HCT116 (cell line): ENCODE data around the gene CALML3. TPM values are rescaled to one million over a fixed set of nuclear protein-coding genes. Genes with fewer than 3 reads are reported as not detected.

Experiments
- ATAC-seq: fragments of 200-7000 bp; cut with Tn5 transposase; 2 replicates; pipeline ENCODE4 v1.9.1; 2020; ENCODE audit warnings: mild to moderate bottlenecking, moderate library complexity
- BruUV-seq: library from RNA; stranded (reverse); fragments of 400-500 nt; replicated peaks from 2 replicates; lab custom pipeline; 2021; lab: Mats Ljungman, UMichigan
- CTCF ChIA-PET: fragments of 300-600 bp; sonication (Branson Sonifier 250); formaldehyde crosslinking; loops from one replicate; lab custom pipeline; 2021; ENCODE audit warnings: antibody characterized with exemption; lab: Charles Lee
- POLR2A ChIA-PET: fragments of 300-600, 350-600 bp; sonication (Branson Sonifier 250); formaldehyde crosslinking; loops from one replicate; lab custom pipeline; 2021; ENCODE audit warnings: antibody characterized with exemption; lab: Charles Lee
- RAD21 ChIA-PET, 2 experiments: fragments of 300-600 bp; sonication (Branson Sonifier 250); formaldehyde crosslinking; loops; one replicate each; lab custom pipeline; 2023; ENCODE audit warnings: low total read pairs in 2 of 2; ENCODE audit not compliant: uncharacterized antibody in 2 of 2, unreplicated experiment in 2 of 2, low non-redundant PET in 1 of 2; lab: Charles Lee
- DNase-seq: peaks from one replicate; pipeline ENCODE4 v3.0.0-alpha.2; 2010; ENCODE audit warnings: low read depth, low spot score
- H2AFZ ChIP-seq: fragments of 200-600 bp; shearing (Covaris generic), sonication (generic); 2 replicates; pipeline ENCODE4 v1.6.1; 2017; ENCODE audit warnings: low read depth, mixed run types, mixed read lengths, antibody characterized with exemption, low read length; ENCODE audit not compliant: poor library complexity, severe bottlenecking
- H3K27ac ChIP-seq: 2 replicates; pipeline ENCODE4 v1.5.1; 2012; ENCODE audit warnings: low read depth, low read length
- H3K27me3 ChIP-seq: fragments of 200-600 bp; sonication (generic); 2 replicates; pipeline ENCODE4 v1.6.1; 2016; ENCODE audit warnings: mixed run types, low read length, mixed read lengths; ENCODE audit not compliant: insufficient read depth
- H3K36me3 ChIP-seq, 2 experiments: fragments of 200-500 bp in 1 of 2; fragments of 200-600 bp in 1 of 2; sonication (Bioruptor generic) in 1 of 2; sonication (generic) in 1 of 2; 2 replicates each; pipeline versions ENCODE4 v1.5.1 to v1.6.1; 2014 to 2016; ENCODE audit warnings: low read length in 2 of 2, inconsistent platforms in 1 of 2, mixed read lengths in 1 of 2, mixed run types in 1 of 2; ENCODE audit not compliant: insufficient read depth in 2 of 2, control insufficient read depth in 1 of 2
- H3K4me1 ChIP-seq, 2 experiments: fragments of 200-600 bp in 1 of 2; sonication (generic) in 1 of 2; 2 replicates each; pipeline versions ENCODE4 v1.5.1 to v1.6.1; 2012 to 2017; ENCODE audit warnings: low read length in 2 of 2, inconsistent platforms in 1 of 2, mild to moderate bottlenecking in 1 of 2, mixed read lengths in 1 of 2, mixed run types in 1 of 2, moderate library complexity in 1 of 2; ENCODE audit not compliant: insufficient read depth in 2 of 2, control insufficient read depth in 1 of 2
- H3K4me2 ChIP-seq: fragments of 200-600 bp; sonication (generic); 2 replicates; pipeline ENCODE4 v1.6.1; 2017; ENCODE audit warnings: mixed run types, low read length, mixed read lengths
- H3K4me3 ChIP-seq, 2 experiments: fragments of 200-600 bp in 1 of 2; sonication (generic) in 1 of 2; replicated peaks in 1 of 2; 2 replicates each; pipeline ENCODE4 v1.5.1; 2011 to 2016; ENCODE audit warnings: low read length in 2 of 2, control low read depth in 1 of 2, low read depth in 1 of 2, mild to moderate bottlenecking in 1 of 2, mixed read lengths in 1 of 2, mixed run types in 1 of 2
- H3K79me2 ChIP-seq: fragments of 200-600 bp; sonication (generic); 2 replicates; pipeline ENCODE4 v1.6.1; 2017; ENCODE audit warnings: mild to moderate bottlenecking, mixed run types, low read length, moderate library complexity, mixed read lengths; ENCODE audit not compliant: insufficient read depth
- H3K9ac ChIP-seq: fragments of 200-600 bp; sonication (generic); 2 replicates; pipeline ENCODE4 v1.6.1; 2016; ENCODE audit warnings: low read length, mixed read lengths
- H3K9me2 ChIP-seq: fragments of 200-600 bp; sonication (generic), shearing (Covaris generic); 2 replicates; pipeline ENCODE4 v1.6.1; 2017; ENCODE audit warnings: mixed run types, mild to moderate bottlenecking, moderate library complexity; ENCODE audit not compliant: insufficient read depth
- H3K9me3 ChIP-seq, 2 experiments: fragments of 200-500 bp in 1 of 2; fragments of 200-600 bp in 1 of 2; sonication (Bioruptor generic) in 1 of 2; sonication (generic) in 1 of 2; 2 replicates each; pipeline ENCODE4 v1.6.1; 2014 to 2017; ENCODE audit warnings: low read length in 2 of 2, mixed read lengths in 2 of 2, inconsistent platforms in 1 of 2, low read depth in 1 of 2, mild to moderate bottlenecking in 1 of 2, mixed run types in 1 of 2, moderate library complexity in 1 of 2; ENCODE audit not compliant: control insufficient read depth in 1 of 2, insufficient read depth in 1 of 2
- H4K20me1 ChIP-seq: fragments of 200-600 bp; sonication (generic), shearing (Covaris generic); 2 replicates; pipeline ENCODE4 v1.6.1; 2017; ENCODE audit warnings: mixed run types, mild to moderate bottlenecking, moderate library complexity; ENCODE audit not compliant: insufficient read depth
- CBX3 ChIP-seq: IDR thresholded peaks from 2 replicates; pipeline ENCODE4 v1.6.1; 2012; ENCODE audit warnings: low read depth
- CEBPB ChIP-seq: IDR thresholded peaks from 2 replicates; pipeline ENCODE4 v1.6.1; 2012; ENCODE audit warnings: low read depth
- EGR1 ChIP-seq: IDR thresholded peaks from 2 replicates; pipeline ENCODE4 v1.6.1; 2012; ENCODE audit warnings: low read depth
- ELF1 ChIP-seq: IDR thresholded peaks from 2 replicates; pipeline ENCODE4 v1.6.1; 2012; ENCODE audit warnings: low read depth, borderline replicate concordance
- EZH2 ChIP-seq: fragments of 200-600 bp; sonication (generic); IDR thresholded peaks from 2 replicates; pipeline ENCODE4 v1.6.1; 2017; ENCODE audit warnings: antibody characterized with exemption, mixed run types
- EZH2phosphoT487 ChIP-seq: fragments of 200-600 bp; IDR thresholded peaks from 2 replicates; pipeline ENCODE4 v1.6.1; 2018; ENCODE audit warnings: antibody characterized with exemption, borderline replicate concordance
- POLR2A ChIP-seq: IDR thresholded peaks from 2 replicates; pipeline ENCODE4 v1.7.0; 2011; ENCODE audit warnings: borderline replicate concordance; ENCODE audit not compliant: insufficient read depth, insufficient read length; ENCODE audit errors: extremely low read depth
- POLR2AphosphoS5 ChIP-seq: IDR thresholded peaks from 2 replicates; pipeline ENCODE4 v1.6.1; 2011; ENCODE audit warnings: mild to moderate bottlenecking, low read depth, low read length, moderate library complexity
- RAD21 ChIP-seq: IDR thresholded peaks from 2 replicates; pipeline ENCODE4 v1.6.1; 2012; ENCODE audit warnings: low read depth, mild to moderate bottlenecking
- SIN3A ChIP-seq: IDR thresholded peaks from 2 replicates; pipeline ENCODE4 v1.6.1; 2012; ENCODE audit warnings: low read depth
- SP1 ChIP-seq: IDR thresholded peaks from 2 replicates; pipeline ENCODE4 v1.6.1; 2012; ENCODE audit warnings: low read depth
- SRF ChIP-seq: IDR thresholded peaks from 2 replicates; pipeline ENCODE4 v1.6.1; 2012; ENCODE audit warnings: low read depth
- YY1 ChIP-seq: IDR thresholded peaks from 2 replicates; pipeline ENCODE4 v1.6.1; 2011; ENCODE audit warnings: low read length, low read depth, moderate library complexity, mild to moderate bottlenecking; ENCODE audit not compliant: insufficient replicate concordance; ENCODE audit errors: extremely low read depth
- ZFX ChIP-seq: fragments of 450-650 bp; IDR thresholded peaks from 2 replicates; pipeline ENCODE4 v1.6.1; 2017
- ZNF274 ChIP-seq: fragments of 200-500 bp; sonication (Bioruptor generic); IDR thresholded peaks from 2 replicates; pipeline ENCODE4 v1.6.1; 2014; ENCODE audit warnings: mild to moderate bottlenecking, low read depth, low read length, inconsistent platforms
- intact Hi-C: fragments of 100-400 bp; cut with micrococcal nuclease; formaldehyde crosslinking; loops from 2 replicates; pipeline ENCODE4 v1.10.0; 2022
- total RNA-seq: library from RNA; stranded (reverse); gene quantifications from one replicate; pipeline ENCODE4 v1.2.1, GENCODE V29; 2021; ENCODE audit not compliant: unreplicated experiment
- TF ChIP-seq, protein P1 (sequence below): IDR thresholded peaks from 2 replicates; pipeline ENCODE4 v1.6.1; 2012
- TF ChIP-seq, protein P2 (sequence below), 3 experiments: fragments of 200-600 bp in 1 of 3; sonication (generic) in 1 of 3; IDR thresholded peaks in 2 of 3; conservative IDR thresholded peaks in 1 of 3; 2 replicates each; pipeline ENCODE4 v1.5.1; 2012 to 2017; ENCODE audit warnings: low read depth in 2 of 3, low read length in 2 of 3, antibody characterized with exemption in 1 of 3, borderline replicate concordance in 1 of 3, control low read depth in 1 of 3, mild to moderate bottlenecking in 1 of 3, mixed read lengths in 1 of 3, mixed run types in 1 of 3, moderate library complexity in 1 of 3; ENCODE audit not compliant: insufficient read depth in 1 of 3
- TF ChIP-seq, protein P3 (sequence below): IDR thresholded peaks from 2 replicates; pipeline ENCODE4 v1.6.1; 2012; ENCODE audit warnings: low read depth
- TF ChIP-seq, protein P4 (sequence below): IDR thresholded peaks from 2 replicates; pipeline ENCODE4 v1.6.1; 2012

Gene CALML3
- total RNA-seq, 1 experiment from 2014 or later = not detected

DNA sequence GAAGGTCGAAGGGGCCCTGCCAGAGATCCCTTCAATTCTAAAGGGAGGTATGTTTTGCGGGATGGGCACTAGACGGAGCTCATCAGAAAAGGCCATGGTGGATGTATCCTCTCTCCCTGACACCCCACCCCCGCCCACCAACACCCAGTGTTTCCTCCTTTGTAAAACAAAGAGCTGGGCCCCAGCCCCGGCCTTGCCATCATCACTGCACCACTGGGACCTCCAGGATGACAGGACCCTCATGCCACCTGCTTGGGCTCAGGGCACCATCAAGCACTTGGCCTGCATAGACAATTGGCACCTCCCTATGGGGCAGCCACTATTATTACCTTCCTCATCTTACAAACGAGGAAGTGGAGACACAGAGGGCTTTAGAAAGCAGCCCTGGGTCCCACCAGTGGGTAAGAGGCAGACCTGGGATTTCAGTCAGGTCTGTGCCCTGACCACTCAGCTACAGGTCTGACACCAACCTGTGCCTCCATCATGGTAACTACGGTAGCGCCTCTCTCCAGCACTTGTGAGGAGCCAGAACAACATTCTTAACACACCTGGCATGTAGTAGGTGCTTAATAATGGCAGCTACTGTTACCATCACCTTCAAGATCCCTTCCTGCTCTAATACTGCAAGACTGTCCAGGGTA lies 2.0 kb downstream of the CALML3 start:
- H4K20me1 ChIP-seq = no peaks in the 10 kb centered on the region
- H3K9me3 ChIP-seq = no peaks in the 10 kb centered on the region
- H3K4me3 ChIP-seq = no peak overlapping the region
- ChIA-PET CTCF (no interaction called here), RAD21 (no interaction called here), POLR2A (no interaction called here)
- no peak overlapping the region for H3K27ac ChIP-seq
- no TSS peak for BruUV-seq
- DNase-seq (no peak), ATAC-seq (no peak)
- TF ChIP-seq YY1 (no peak), POLR2A (no peak), EGR1 (no peak), ZFX (no peak), EZH2phosphoT487 (no peak), ELF1 (no peak), SRF (no peak), SIN3A (no peak), RAD21 (no peak), CBX3 (no peak), EZH2 (no peak), CEBPB (no peak), SP1 (no peak), ZNF274 (no peak), POLR2AphosphoS5 (no peak)
- TF ChIP-seq, protein P1, sequence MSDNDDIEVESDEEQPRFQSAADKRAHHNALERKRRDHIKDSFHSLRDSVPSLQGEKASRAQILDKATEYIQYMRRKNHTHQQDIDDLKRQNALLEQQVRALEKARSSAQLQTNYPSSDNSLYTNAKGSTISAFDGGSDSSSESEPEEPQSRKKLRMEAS = no peak
- TF ChIP-seq, protein P2, sequence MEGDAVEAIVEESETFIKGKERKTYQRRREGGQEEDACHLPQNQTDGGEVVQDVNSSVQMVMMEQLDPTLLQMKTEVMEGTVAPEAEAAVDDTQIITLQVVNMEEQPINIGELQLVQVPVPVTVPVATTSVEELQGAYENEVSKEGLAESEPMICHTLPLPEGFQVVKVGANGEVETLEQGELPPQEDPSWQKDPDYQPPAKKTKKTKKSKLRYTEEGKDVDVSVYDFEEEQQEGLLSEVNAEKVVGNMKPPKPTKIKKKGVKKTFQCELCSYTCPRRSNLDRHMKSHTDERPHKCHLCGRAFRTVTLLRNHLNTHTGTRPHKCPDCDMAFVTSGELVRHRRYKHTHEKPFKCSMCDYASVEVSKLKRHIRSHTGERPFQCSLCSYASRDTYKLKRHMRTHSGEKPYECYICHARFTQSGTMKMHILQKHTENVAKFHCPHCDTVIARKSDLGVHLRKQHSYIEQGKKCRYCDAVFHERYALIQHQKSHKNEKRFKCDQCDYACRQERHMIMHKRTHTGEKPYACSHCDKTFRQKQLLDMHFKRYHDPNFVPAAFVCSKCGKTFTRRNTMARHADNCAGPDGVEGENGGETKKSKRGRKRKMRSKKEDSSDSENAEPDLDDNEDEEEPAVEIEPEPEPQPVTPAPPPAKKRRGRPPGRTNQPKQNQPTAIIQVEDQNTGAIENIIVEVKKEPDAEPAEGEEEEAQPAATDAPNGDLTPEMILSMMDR (IDR thresholded peaks at IDR 0.05 in 2 of 3, conservative IDR thresholded peaks at IDR 0.05 in 1 of 3; ENCODE audit: borderline replicate concordance in 1 of 3, insufficient read depth in 1 of 3, low read depth in 2 of 3, low read length in 2 of 3) = no peak
- TF ChIP-seq, protein P3, sequence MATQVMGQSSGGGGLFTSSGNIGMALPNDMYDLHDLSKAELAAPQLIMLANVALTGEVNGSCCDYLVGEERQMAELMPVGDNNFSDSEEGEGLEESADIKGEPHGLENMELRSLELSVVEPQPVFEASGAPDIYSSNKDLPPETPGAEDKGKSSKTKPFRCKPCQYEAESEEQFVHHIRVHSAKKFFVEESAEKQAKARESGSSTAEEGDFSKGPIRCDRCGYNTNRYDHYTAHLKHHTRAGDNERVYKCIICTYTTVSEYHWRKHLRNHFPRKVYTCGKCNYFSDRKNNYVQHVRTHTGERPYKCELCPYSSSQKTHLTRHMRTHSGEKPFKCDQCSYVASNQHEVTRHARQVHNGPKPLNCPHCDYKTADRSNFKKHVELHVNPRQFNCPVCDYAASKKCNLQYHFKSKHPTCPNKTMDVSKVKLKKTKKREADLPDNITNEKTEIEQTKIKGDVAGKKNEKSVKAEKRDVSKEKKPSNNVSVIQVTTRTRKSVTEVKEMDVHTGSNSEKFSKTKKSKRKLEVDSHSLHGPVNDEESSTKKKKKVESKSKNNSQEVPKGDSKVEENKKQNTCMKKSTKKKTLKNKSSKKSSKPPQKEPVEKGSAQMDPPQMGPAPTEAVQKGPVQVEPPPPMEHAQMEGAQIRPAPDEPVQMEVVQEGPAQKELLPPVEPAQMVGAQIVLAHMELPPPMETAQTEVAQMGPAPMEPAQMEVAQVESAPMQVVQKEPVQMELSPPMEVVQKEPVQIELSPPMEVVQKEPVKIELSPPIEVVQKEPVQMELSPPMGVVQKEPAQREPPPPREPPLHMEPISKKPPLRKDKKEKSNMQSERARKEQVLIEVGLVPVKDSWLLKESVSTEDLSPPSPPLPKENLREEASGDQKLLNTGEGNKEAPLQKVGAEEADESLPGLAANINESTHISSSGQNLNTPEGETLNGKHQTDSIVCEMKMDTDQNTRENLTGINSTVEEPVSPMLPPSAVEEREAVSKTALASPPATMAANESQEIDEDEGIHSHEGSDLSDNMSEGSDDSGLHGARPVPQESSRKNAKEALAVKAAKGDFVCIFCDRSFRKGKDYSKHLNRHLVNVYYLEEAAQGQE = no peak
- TF ChIP-seq, protein P4, sequence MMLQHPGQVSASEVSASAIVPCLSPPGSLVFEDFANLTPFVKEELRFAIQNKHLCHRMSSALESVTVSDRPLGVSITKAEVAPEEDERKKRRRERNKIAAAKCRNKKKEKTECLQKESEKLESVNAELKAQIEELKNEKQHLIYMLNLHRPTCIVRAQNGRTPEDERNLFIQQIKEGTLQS = no peak
- no peaks in the 10 kb centered on the region for H3K27me3 ChIP-seq
- no peaks in the 10 kb centered on the region for H3K4me1 ChIP-seq
- intact Hi-C loops = no loop called here
- H3K9me2 ChIP-seq = no peaks in the 10 kb centered on the region
- no peak overlapping the region for H3K9ac ChIP-seq
- no peaks in the 10 kb centered on the region for H3K79me2 ChIP-seq
- H2AFZ ChIP-seq = no peak overlapping the region
- H3K36me3 ChIP-seq = no peaks in the 10 kb centered on the region
- H3K4me2 ChIP-seq = no peak overlapping the region
